ENCODE data around the gene NSUN2. TPM values are rescaled to one million over a fixed set of nuclear protein-coding genes. Genes with fewer than 3 reads are reported as not detected.

NSUN2 gene
- polyA plus RNA-seq, 1 donor from 2014 or later: 47.5 TPM

GRCh38 chr5:6604946-6605345, 27.9 kb downstream of the NSUN2 start:
- Histone ChIP-seq H3F3A (ENCODE audit: insufficient read depth, low read length, poor library complexity, severe bottlenecking) (no peaks in the 10 kb centered on the region), H3K9me2 (ENCODE audit: insufficient read depth, low read length) (no peaks in the 10 kb centered on the region), H2AFZ (ENCODE audit: low read depth, low read length) (no peak overlapping the region), H3K9me3 (ENCODE audit: low read length) (no peaks in the 10 kb centered on the region), H3K4me3 (ENCODE audit: low read length) (no peak overlapping the region), H3K4me2 (ENCODE audit: low read length) (no peak overlapping the region), H3K79me2 (replicated peaks; ENCODE audit: insufficient read depth, low read length) (no peaks in the 10 kb centered on the region), H3K27ac (ENCODE audit: low read length) (no peak overlapping the region), H3K36me3 (ENCODE audit: insufficient read depth, low read length) (peaks cover 18% of the 10 kb centered on the region), H3K27me3 (ENCODE audit: insufficient read depth, low read depth, low read length) (no peaks in the 10 kb centered on the region), H3K9ac (ENCODE audit: low read length) (no peak overlapping the region), H4K20me1 (ENCODE audit: insufficient read depth) (no peaks in the 10 kb centered on the region)
- TF ChIP-seq, protein P1, sequence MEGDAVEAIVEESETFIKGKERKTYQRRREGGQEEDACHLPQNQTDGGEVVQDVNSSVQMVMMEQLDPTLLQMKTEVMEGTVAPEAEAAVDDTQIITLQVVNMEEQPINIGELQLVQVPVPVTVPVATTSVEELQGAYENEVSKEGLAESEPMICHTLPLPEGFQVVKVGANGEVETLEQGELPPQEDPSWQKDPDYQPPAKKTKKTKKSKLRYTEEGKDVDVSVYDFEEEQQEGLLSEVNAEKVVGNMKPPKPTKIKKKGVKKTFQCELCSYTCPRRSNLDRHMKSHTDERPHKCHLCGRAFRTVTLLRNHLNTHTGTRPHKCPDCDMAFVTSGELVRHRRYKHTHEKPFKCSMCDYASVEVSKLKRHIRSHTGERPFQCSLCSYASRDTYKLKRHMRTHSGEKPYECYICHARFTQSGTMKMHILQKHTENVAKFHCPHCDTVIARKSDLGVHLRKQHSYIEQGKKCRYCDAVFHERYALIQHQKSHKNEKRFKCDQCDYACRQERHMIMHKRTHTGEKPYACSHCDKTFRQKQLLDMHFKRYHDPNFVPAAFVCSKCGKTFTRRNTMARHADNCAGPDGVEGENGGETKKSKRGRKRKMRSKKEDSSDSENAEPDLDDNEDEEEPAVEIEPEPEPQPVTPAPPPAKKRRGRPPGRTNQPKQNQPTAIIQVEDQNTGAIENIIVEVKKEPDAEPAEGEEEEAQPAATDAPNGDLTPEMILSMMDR (IDR thresholded peaks at IDR 0.05; ENCODE audit: poor library complexity, severe bottlenecking): no peak
- no peak for TF ChIP-seq MXI1 (conservative IDR thresholded peaks at IDR 0.05; ENCODE audit: poor library complexity, severe bottlenecking)
- TF ChIP-seq EZH2 (IDR thresholded peaks at IDR 0.05; ENCODE audit: borderline replicate concordance, insufficient read depth, low read length, poor library complexity, severe bottlenecking): no peak
- no peak for TF ChIP-seq RAD21 (conservative IDR thresholded peaks at IDR 0.05)
- TF ChIP-seq REST (IDR thresholded peaks at IDR 0.05; ENCODE audit: borderline replicate concordance): no peak
- TF ChIP-seq POLR2AphosphoS5 (IDR thresholded peaks at IDR 0.05): no peak
- TF ChIP-seq TAF1 (IDR thresholded peaks at IDR 0.05; ENCODE audit: low read depth): no peak
- TF ChIP-seq SMC3 (conservative IDR thresholded peaks at IDR 0.05; ENCODE audit: poor library complexity): no peak
- TF ChIP-seq EP300 (conservative IDR thresholded peaks at IDR 0.05; ENCODE audit: poor library complexity, severe bottlenecking): no peak

DNA sequence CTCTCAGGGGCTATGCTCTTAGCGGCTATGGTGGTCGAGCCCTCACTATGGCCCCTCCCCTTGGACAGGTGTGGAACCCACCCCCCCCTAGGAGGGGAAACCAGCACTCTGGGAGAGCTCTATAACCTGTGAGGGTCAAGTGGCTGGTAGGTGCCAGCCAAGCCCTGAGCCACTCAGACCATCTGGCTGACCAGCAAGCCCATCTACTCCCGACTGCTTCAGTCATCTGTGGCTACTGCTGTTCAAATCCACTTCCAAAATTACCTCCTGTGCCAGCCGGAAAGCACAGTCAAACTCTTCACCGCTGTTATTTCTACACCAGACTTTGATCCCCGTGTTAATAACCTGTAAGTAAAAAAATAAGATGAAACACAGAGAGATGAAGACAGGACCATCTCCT, 28.5 kb downstream of the NSUN2 start:
- no peak overlapping the region for H3K9ac ChIP-seq (ENCODE audit: low read length)
- no peak overlapping the region for H3K27ac ChIP-seq (ENCODE audit: low read length)
- H3K4me3 ChIP-seq (ENCODE audit: low read length): no peak overlapping the region
- no peak overlapping the region for H2AFZ ChIP-seq (ENCODE audit: low read depth, low read length)
- no peaks in the 10 kb centered on the region for H3K27me3 ChIP-seq (ENCODE audit: insufficient read depth, low read depth, low read length)
- no peaks in the 10 kb centered on the region for H3F3A ChIP-seq (ENCODE audit: insufficient read depth, low read length, poor library complexity, severe bottlenecking)
- H3K9me3 ChIP-seq (ENCODE audit: low read length): no peaks in the 10 kb centered on the region
- no peaks in the 10 kb centered on the region for H3K9me2 ChIP-seq (ENCODE audit: insufficient read depth, low read length)
- TF ChIP-seq TAF1 (IDR thresholded peaks at IDR 0.05; ENCODE audit: low read depth) (no peak), RAD21 (conservative IDR thresholded peaks at IDR 0.05) (no peak), MXI1 (conservative IDR thresholded peaks at IDR 0.05; ENCODE audit: poor library complexity, severe bottlenecking) (no peak), REST (IDR thresholded peaks at IDR 0.05; ENCODE audit: borderline replicate concordance) (no peak)
- no peaks in the 10 kb centered on the region for H3K79me2 ChIP-seq (replicated peaks; ENCODE audit: insufficient read depth, low read length)
- no peaks in the 10 kb centered on the region for H4K20me1 ChIP-seq (ENCODE audit: insufficient read depth)
- peaks cover 18% of the 10 kb centered on the region for H3K36me3 ChIP-seq (ENCODE audit: insufficient read depth, low read length)
- no peak overlapping the region for H3K4me2 ChIP-seq (ENCODE audit: low read length)

Data from neural cell (in vitro differentiated cells).